Fibroblast of villous mesenchyme (primary cell): ENCODE results near the gene EPB41L2. TPM values are rescaled to one million over a fixed set of nuclear protein-coding genes. Genes with fewer than 3 reads are reported as not detected.

Experiments
- DNase-seq: peaks from one replicate; pipeline ENCODE4 v3.0.0-alpha.2; 2010; ENCODE audit warnings: low read depth
- H3K4me3 ChIP-seq: 2 replicates; pipeline ENCODE4 v1.5.1; 2011; ENCODE audit warnings: low read depth, mild to moderate bottlenecking, low read length
- CTCF ChIP-seq: IDR thresholded peaks from 2 replicates; pipeline ENCODE4 v1.5.1; 2012; ENCODE audit warnings: low read depth, mild to moderate bottlenecking, low read length; ENCODE audit not compliant: insufficient read depth
- total RNA-seq: library from RNA; depleted of rRNA; stranded (reverse); fragments of >200 nt; gene quantifications from 2 replicates; pipeline ENCODE4 v1.2.3, GENCODE V29; 2012

The EPB41L2 gene
- total RNA-seq, 1 donor = 40.2 TPM

- TF ChIP-seq CTCF = no peak
- no peak for DNase-seq
- H3K4me3 ChIP-seq = no peak overlapping the region
Measured at GRCh38 chr6:131054392-131055250, 8.4 kb downstream of the EPB41L2 start.

GRCh38 chr6:131053546-131054240 is 9.4 kb downstream of the EPB41L2 start:
- no peak for TF ChIP-seq CTCF
- no peak for DNase-seq
- no peak overlapping the region for H3K4me3 ChIP-seq

GRCh38 chr6:131052181-131052580 is 10.9 kb downstream of the EPB41L2 start:
- TF ChIP-seq CTCF = no peak
- H3K4me3 ChIP-seq = no peak overlapping the region
- DNase-seq = no peak

- DNase-seq = no peak
- no peak overlapping the region for H3K4me3 ChIP-seq
- no peak for TF ChIP-seq CTCF
Measured at GRCh38 chr6:131051341-131051740, 11.7 kb downstream of the EPB41L2 start.

GRCh38 chr6:131049608-131050007 is 13.4 kb downstream of the EPB41L2 start:
- H3K4me3 ChIP-seq = no peak overlapping the region
- TF ChIP-seq CTCF = no peak
- DNase-seq = no peak

- TF ChIP-seq CTCF = no peak
- H3K4me3 ChIP-seq = no peak overlapping the region
- DNase-seq = no peak
Measured at GRCh38 chr6:131048933-131049515, 14.0 kb downstream of the EPB41L2 start.
